HepG2 (cell line): ENCODE results near the gene SYNJ2. TPM values are rescaled to one million over a fixed set of nuclear protein-coding genes. Genes with fewer than 3 reads are reported as not detected.
A peak's percentile ranks its signal among the peaks of the same experiment; 100 is the strongest.

ENCODE experiments used
- BORCS8-MEF2B ChIP-seq: sonication (generic); formaldehyde crosslinking; IDR thresholded peaks from 2 replicates; pipeline ENCODE4 v1.8.0; 2022; ENCODE audit warnings: mild to moderate bottlenecking, missing genetic modification reagents
- CEBPB ChIP-seq: IDR thresholded peaks from 2 replicates; pipeline ENCODE4 v1.6.1; 2011; ENCODE audit warnings: low read depth, low read length, improper control_type of control experiment, borderline replicate concordance
- ELF3 ChIP-seq: IDR thresholded peaks from 2 replicates; pipeline ENCODE4 v1.6.1; 2016; ENCODE audit warnings: missing genetic modification reagents, missing compliant biosample characterization
- GFI1 ChIP-seq: sonication (generic); formaldehyde crosslinking; IDR thresholded peaks from 2 replicates; pipeline ENCODE4 v1.5.0; 2020; ENCODE audit warnings: missing genetic modification reagents, mild to moderate bottlenecking, borderline replicate concordance
- KLF9 ChIP-seq: IDR thresholded peaks from 2 replicates; pipeline ENCODE4 v1.6.1; 2016; ENCODE audit warnings: low read depth
- MEIS2 ChIP-seq: sonication (generic); formaldehyde crosslinking; IDR thresholded peaks from 2 replicates; pipeline ENCODE4 v1.9.0; 2021; ENCODE audit warnings: mild to moderate bottlenecking, missing genetic modification reagents
- NR2C2 ChIP-seq: sonication (generic); formaldehyde crosslinking; IDR thresholded peaks from 2 replicates; pipeline ENCODE4 v1.4.0; 2020; ENCODE audit warnings: missing genetic modification reagents, mild to moderate bottlenecking, moderate library complexity, borderline replicate concordance
- NRL ChIP-seq: sonication (generic); formaldehyde crosslinking; IDR thresholded peaks from 2 replicates; pipeline ENCODE4 v1.5.0; 2020; ENCODE audit warnings: missing genetic modification reagents, mild to moderate bottlenecking, moderate library complexity, borderline replicate concordance
- PAXIP1 ChIP-seq: sonication (generic); formaldehyde crosslinking; conservative IDR thresholded peaks from 2 replicates; pipeline ENCODE4 v1.4.0; 2020; ENCODE audit warnings: mild to moderate bottlenecking, missing genetic modification reagents, moderate library complexity
- PRMT3 ChIP-seq: sonication (generic); formaldehyde crosslinking; IDR thresholded peaks from 2 replicates; pipeline ENCODE4 v1.8.1; 2022; ENCODE audit warnings: low read depth, mild to moderate bottlenecking, moderate library complexity, missing genetic modification reagents, borderline replicate concordance
- RBM39 ChIP-seq: fragments of 200-400 bp; formaldehyde crosslinking; IDR thresholded peaks from one replicate; pipeline ENCODE4 v1.6.1; 2018; ENCODE audit warnings: antibody characterized with exemption, mild to moderate bottlenecking, low read depth, low read length; ENCODE audit not compliant: poor library complexity, severe bottlenecking
- SPEN ChIP-seq: sonication (generic); formaldehyde crosslinking; IDR thresholded peaks from 2 replicates; pipeline ENCODE4 v1.5.1; 2020; ENCODE audit warnings: low read depth, mild to moderate bottlenecking, missing genetic modification reagents
- ZHX1 ChIP-seq: sonication (generic); formaldehyde crosslinking; IDR thresholded peaks from 2 replicates; pipeline ENCODE4 v1.8.1; 2022; ENCODE audit warnings: low read depth, mild to moderate bottlenecking, missing genetic modification reagents
- ZNF431 ChIP-seq: sonication (generic); formaldehyde crosslinking; IDR thresholded peaks from 2 replicates; pipeline ENCODE4 v1.9.0; 2022; ENCODE audit warnings: missing genetic modification reagents, low read depth, mild to moderate bottlenecking, borderline replicate concordance
- ZNF614 ChIP-seq: IDR thresholded peaks from 2 replicates; pipeline ENCODE4 v1.6.1; 2018; ENCODE audit warnings: missing biosample characterization, missing genetic modification reagents, inconsistent platforms, borderline replicate concordance
- ZNF775 ChIP-seq: sonication (generic); formaldehyde crosslinking; IDR thresholded peaks from 2 replicates; pipeline ENCODE4 v1.4.0; 2020; ENCODE audit warnings: missing genetic modification reagents, mild to moderate bottlenecking, moderate library complexity, borderline replicate concordance
- polyA plus RNA-seq, 8 experiments: library from polyadenylated mRNA; depleted of rRNA in 3 of 8; stranded (reverse) in 7 of 8; unstranded in 1 of 8; fragments of >200 nt; fragmentation: Illumina TruSeq in 4 of 8; extraction: Trizol in 4 of 8; gene quantifications; 2 replicates each; pipeline versions ENCODE4 v1.2.1 to v1.2.3, GENCODE V29; 2011 to 2016; ENCODE audit warnings: low read depth in 4 of 8, missing spikeins in 1 of 8, mixed read lengths in 1 of 8; ENCODE audit not compliant: insufficient read depth in 1 of 8
- total RNA-seq, 5 experiments: library from RNA; depleted of rRNA; stranded (reverse); fragments of >200 nt; fragmentation: Illumina TruSeq; extraction: Trizol; gene quantifications; 2 replicates each; pipeline ENCODE4 v1.2.3, GENCODE V29; 2016; ENCODE audit warnings: low read depth in 1 of 5
- TF ChIP-seq, protein P1 (sequence below): sonication (generic); formaldehyde crosslinking; IDR thresholded peaks from 2 replicates; pipeline ENCODE4 v1.4.0; 2020; ENCODE audit warnings: missing genetic modification reagents
- TF ChIP-seq, protein P2 (sequence below): sonication (generic); formaldehyde crosslinking; IDR thresholded peaks from 2 replicates; pipeline ENCODE4 v1.8.1; 2022; ENCODE audit warnings: mild to moderate bottlenecking, missing genetic modification reagents

SYNJ2 gene
- total and polyA plus RNA-seq, 2 of the 13 experiments (the other 11 are each of a cell fraction or from before 2014, with no cell fraction given), result 39.1 to 57.6 TPM

DNA sequence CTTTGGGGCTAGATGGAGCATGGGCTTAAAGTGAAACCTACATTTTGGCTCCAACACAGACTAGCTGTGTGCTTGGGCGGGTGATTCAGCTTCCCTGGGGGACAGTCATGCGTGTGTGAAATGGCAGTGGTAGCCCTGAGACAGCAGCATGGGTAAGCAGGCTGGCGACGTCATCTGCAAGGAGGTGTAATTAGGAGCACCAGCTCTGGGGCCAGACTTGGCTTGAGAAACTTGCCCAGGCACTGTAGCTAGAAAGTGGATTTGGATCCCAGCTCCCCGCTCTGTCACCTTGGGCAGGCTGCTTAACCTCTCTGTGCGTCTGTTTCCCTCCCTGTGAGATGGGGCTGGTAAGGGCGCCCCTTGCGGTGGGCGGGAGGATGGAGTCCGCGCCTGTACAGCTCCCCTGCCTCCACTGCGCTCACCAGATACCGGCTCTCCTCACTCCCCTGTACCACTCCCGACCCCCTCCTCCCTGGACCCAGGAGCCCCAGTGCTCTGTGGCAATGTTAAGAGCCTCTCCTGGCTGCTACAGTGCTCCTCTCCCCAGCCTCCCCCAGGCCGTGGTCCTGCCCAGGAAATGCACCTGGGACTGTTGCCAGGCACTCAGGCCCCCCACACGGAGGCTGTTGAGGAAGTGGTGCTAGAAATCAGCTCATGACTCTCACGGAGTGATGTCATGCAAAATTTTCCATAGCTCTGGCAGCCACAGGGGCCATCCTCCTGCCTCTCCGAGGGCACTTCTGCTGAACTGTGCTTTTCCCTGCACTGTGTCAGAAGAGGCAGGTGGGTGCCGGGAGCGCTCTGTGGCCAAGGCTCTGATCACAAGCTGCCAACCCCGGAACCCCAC, 44.6 kb downstream of the SYNJ2 start (continued):
- TF ChIP-seq MEIS2 (CRISPR knock-in tag) (no peak), NR2C2 (0 out of 2 replicates have a peak, but pooled peaks have one; percentile 19), ELF3 (CRISPR knock-in tag) (peak; percentile 98), RBM39 (peak; percentile 71), CEBPB (no peak), NRL (CRISPR knock-in tag) (peak; percentile 23; the same call in 1 of the 2 replicates), ZNF431 (CRISPR knock-in tag) (no peak), ZHX1 (no peak), PRMT3 (CRISPR knock-in tag) (no peak), ZNF775 (CRISPR knock-in tag) (no peak), SPEN (0 out of 2 replicates have a peak, but pooled peaks have one; percentile 34), KLF9 (CRISPR knock-in tag) (no peak), ZNF614 (CRISPR knock-in tag) (peak; percentile 54; the same call in 1 of the 2 replicates), PAXIP1 (CRISPR knock-in tag) (peak; percentile 52; the same call in 1 of the 2 replicates), GFI1 (no peak), BORCS8-MEF2B (no peak)
- TF ChIP-seq, protein P1, sequence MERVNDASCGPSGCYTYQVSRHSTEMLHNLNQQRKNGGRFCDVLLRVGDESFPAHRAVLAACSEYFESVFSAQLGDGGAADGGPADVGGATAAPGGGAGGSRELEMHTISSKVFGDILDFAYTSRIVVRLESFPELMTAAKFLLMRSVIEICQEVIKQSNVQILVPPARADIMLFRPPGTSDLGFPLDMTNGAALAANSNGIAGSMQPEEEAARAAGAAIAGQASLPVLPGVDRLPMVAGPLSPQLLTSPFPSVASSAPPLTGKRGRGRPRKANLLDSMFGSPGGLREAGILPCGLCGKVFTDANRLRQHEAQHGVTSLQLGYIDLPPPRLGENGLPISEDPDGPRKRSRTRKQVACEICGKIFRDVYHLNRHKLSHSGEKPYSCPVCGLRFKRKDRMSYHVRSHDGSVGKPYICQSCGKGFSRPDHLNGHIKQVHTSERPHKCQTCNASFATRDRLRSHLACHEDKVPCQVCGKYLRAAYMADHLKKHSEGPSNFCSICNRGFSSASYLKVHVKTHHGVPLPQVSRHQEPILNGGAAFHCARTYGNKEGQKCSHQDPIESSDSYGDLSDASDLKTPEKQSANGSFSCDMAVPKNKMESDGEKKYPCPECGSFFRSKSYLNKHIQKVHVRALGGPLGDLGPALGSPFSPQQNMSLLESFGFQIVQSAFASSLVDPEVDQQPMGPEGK (CRISPR knock-in tag), result peak; percentile 75
- TF ChIP-seq, protein P2, sequence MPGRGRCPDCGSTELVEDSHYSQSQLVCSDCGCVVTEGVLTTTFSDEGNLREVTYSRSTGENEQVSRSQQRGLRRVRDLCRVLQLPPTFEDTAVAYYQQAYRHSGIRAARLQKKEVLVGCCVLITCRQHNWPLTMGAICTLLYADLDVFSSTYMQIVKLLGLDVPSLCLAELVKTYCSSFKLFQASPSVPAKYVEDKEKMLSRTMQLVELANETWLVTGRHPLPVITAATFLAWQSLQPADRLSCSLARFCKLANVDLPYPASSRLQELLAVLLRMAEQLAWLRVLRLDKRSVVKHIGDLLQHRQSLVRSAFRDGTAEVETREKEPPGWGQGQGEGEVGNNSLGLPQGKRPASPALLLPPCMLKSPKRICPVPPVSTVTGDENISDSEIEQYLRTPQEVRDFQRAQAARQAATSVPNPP, result no peak
